Endodermal cell (in vitro differentiated cells): ENCODE results near the gene EXOG. TPM values are rescaled to one million over a fixed set of nuclear protein-coding genes. Genes with fewer than 3 reads are reported as not detected.

Experiments used
- DNase-seq: peaks from one replicate; pipeline ENCODE4 v3.0.0-alpha.2; 2017
- H3K27ac ChIP-seq: 2 replicates; pipeline ENCODE4 v1.5.1; 2013; ENCODE audit warnings: mild to moderate bottlenecking, low read depth, low read length, moderate library complexity
- H3K27me3 ChIP-seq: 2 replicates; pipeline ENCODE4 v1.6.1; 2013; ENCODE audit warnings: mild to moderate bottlenecking, low read length, moderate library complexity; ENCODE audit not compliant: insufficient read depth, control insufficient read depth, poor library complexity, severe bottlenecking
- H3K36me3 ChIP-seq: 2 replicates; pipeline ENCODE4 v1.7.0; 2013; ENCODE audit warnings: mild to moderate bottlenecking, low read length, moderate library complexity; ENCODE audit not compliant: control insufficient read depth, insufficient read depth
- H3K4me1 ChIP-seq: one replicate; pipeline ENCODE4 v1.7.0; 2013; ENCODE audit warnings: low read length; ENCODE audit not compliant: control insufficient read depth, insufficient read depth
- H3K4me3 ChIP-seq: 2 replicates; pipeline ENCODE4 v1.5.1; 2013; ENCODE audit warnings: mild to moderate bottlenecking, low read length, moderate library complexity
- H3K9ac ChIP-seq: 2 replicates; pipeline ENCODE4 v1.6.1; 2013; ENCODE audit warnings: mild to moderate bottlenecking, low read length, moderate library complexity; ENCODE audit not compliant: poor library complexity, severe bottlenecking; ENCODE audit errors: extremely low read depth
- H3K9me3 ChIP-seq: 2 replicates; pipeline ENCODE4 v1.6.1; 2013; ENCODE audit warnings: mild to moderate bottlenecking, low read length, moderate library complexity; ENCODE audit not compliant: control insufficient read depth
- H3K27ac Mint-ChIP-seq: 2 replicates; pipeline ENCODE4 v1.8.0; 2020; ENCODE audit warnings: mixed read lengths
- H3K27me3 Mint-ChIP-seq: 2 replicates; pipeline ENCODE4 v1.8.0; 2021; ENCODE audit warnings: mild to moderate bottlenecking, mixed read lengths; ENCODE audit not compliant: insufficient read depth
- H3K36me3 Mint-ChIP-seq: 2 replicates; pipeline ENCODE4 v1.8.0; 2020; ENCODE audit warnings: low read depth, mixed read lengths
- H3K4me1 Mint-ChIP-seq: 2 replicates; pipeline ENCODE4 v1.8.0; 2020; ENCODE audit warnings: mixed read lengths
- H3K4me3 Mint-ChIP-seq: 2 replicates; pipeline ENCODE4 v1.8.0; 2020; ENCODE audit warnings: mild to moderate bottlenecking, moderate library complexity, mixed read lengths
- H3K9me3 Mint-ChIP-seq: 2 replicates; pipeline ENCODE4 v1.8.0; 2020; ENCODE audit warnings: mild to moderate bottlenecking, mixed read lengths
- WGBS, 2 experiments: methylation state at CpG; one replicate each; pipeline versions ENCODE4 v1.1.5 to v1.1.7; 2013; ENCODE audit warnings: missing lambda C conversion rate in 2 of 2, mixed read lengths in 1 of 2; ENCODE audit not compliant: insufficient coverage in 1 of 2, insufficient read length in 1 of 2; 5-methylcytosine and 5-hydroxymethylcytosine counted together
- total RNA-seq, 2 donors: library from RNA; stranded (reverse); fragmentation: NEBNext Ultra II Directional in 1 of 2; extraction: Animal tissue kit (Norgen Biotek cat#: 25700) in 1 of 2; gene quantifications; 2 replicates in 1 of 2; 3 replicates in 1 of 2; pipeline ENCODE4 v1.2.1, GENCODE V29; 2021
- TF ChIP-seq, protein P1 (sequence below): fragments of 200-600 bp; sonication (generic); conservative IDR thresholded peaks from 2 replicates; pipeline ENCODE4 v1.5.0; 2021; ENCODE audit warnings: antibody characterized with exemption, mild to moderate bottlenecking

EXOG gene
- total RNA-seq, 2 donors from 2014 or later, result 11.9 to 13.8 TPM

DNA sequence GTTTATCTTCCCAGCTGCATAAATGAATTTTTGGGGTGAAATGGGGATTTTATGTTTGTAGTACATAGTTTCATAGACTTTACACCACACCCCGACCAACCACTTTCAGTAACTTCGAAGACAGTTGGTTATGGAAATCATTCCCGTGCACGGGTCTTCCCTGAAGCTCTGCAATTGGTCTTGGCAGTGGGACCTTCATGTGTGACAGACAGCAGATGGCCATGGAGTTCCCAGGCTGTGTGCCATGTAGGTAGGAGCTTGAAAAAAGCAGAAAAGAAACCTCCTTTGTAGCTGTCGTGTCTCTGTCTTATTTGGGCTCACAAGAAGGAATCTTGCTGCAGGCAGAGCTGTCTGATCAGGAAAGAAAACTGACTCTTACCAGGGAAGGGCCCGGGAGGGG lies 25.9 kb downstream of the EXOG start:
- H3K27ac Mint-ChIP-seq, result no peak overlapping the region
- TF ChIP-seq, protein P1, sequence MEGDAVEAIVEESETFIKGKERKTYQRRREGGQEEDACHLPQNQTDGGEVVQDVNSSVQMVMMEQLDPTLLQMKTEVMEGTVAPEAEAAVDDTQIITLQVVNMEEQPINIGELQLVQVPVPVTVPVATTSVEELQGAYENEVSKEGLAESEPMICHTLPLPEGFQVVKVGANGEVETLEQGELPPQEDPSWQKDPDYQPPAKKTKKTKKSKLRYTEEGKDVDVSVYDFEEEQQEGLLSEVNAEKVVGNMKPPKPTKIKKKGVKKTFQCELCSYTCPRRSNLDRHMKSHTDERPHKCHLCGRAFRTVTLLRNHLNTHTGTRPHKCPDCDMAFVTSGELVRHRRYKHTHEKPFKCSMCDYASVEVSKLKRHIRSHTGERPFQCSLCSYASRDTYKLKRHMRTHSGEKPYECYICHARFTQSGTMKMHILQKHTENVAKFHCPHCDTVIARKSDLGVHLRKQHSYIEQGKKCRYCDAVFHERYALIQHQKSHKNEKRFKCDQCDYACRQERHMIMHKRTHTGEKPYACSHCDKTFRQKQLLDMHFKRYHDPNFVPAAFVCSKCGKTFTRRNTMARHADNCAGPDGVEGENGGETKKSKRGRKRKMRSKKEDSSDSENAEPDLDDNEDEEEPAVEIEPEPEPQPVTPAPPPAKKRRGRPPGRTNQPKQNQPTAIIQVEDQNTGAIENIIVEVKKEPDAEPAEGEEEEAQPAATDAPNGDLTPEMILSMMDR, result no peak
- H3K4me3 Mint-ChIP-seq, result no peak overlapping the region
- no peak overlapping the region for H3K9ac ChIP-seq
- no peak overlapping the region for H3K4me3 ChIP-seq
- H3K36me3 ChIP-seq, result peaks cover 27% of the 10 kb centered on the region
- no peak for DNase-seq
- H3K4me1 ChIP-seq, result no peaks in the 10 kb centered on the region
- no peaks in the 10 kb centered on the region for H3K9me3 Mint-ChIP-seq
- peaks cover 13% of the 10 kb centered on the region for H3K4me1 Mint-ChIP-seq
- H3K27me3 Mint-ChIP-seq, result no peaks in the 10 kb centered on the region
- WGBS, 2 experiments, result 92 to 100% methylated on average over 5 to 6 of the region's 6 CpGs
- peaks cover 30% of the 10 kb centered on the region for H3K36me3 Mint-ChIP-seq
- no peak overlapping the region for H3K27ac ChIP-seq
- no peaks in the 10 kb centered on the region for H3K9me3 ChIP-seq
- no peaks in the 10 kb centered on the region for H3K27me3 ChIP-seq

DNA sequence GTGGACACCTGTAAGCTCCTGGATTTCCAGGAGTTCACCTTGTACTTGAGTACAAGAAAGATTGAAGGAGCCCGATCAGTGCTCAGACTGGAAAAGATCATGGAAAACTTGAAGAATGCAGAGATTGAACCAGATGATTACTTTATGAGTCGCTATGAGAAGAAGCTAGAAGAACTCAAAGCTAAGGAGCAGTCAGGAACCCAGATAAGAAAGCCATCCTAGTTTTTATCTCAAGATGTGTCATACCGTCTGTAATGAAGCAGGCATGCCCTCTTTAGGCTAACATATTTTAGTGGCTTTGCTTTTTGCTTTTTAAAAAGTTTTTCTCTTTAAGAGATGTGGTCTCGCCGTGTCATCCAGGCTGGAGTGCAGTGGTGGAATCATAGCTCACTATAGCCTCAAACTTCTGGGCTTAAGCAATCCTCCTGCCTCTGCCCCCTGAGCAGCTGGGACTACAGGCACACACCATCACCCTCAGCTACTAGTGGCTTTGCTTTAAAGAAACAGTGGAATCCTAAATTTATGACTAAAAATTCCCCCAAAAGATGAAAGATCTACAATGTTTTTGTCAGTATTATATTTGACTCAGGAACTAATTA lies 28.1 kb downstream of the EXOG start:
- H3K27ac ChIP-seq, result no peak overlapping the region
- H3K27me3 ChIP-seq, result no peaks in the 10 kb centered on the region
- Mint-ChIP-seq H3K36me3 (peaks cover 32% of the 10 kb centered on the region), H3K4me3 (no peak overlapping the region), H3K9me3 (no peaks in the 10 kb centered on the region), H3K27ac (no peak overlapping the region), H3K4me1 (peaks cover 13% of the 10 kb centered on the region), H3K27me3 (no peaks in the 10 kb centered on the region)
- peaks cover 27% of the 10 kb centered on the region for H3K36me3 ChIP-seq
- WGBS, 2 experiments, result 92 to 93% methylated on average over 5 of the region's 5 CpGs
- TF ChIP-seq, protein P1, result no peak
- no peak overlapping the region for H3K9ac ChIP-seq
- DNase-seq, result no peak
- H3K9me3 ChIP-seq, result no peaks in the 10 kb centered on the region
- no peaks in the 10 kb centered on the region for H3K4me1 ChIP-seq
- H3K4me3 ChIP-seq, result no peak overlapping the region

DNA sequence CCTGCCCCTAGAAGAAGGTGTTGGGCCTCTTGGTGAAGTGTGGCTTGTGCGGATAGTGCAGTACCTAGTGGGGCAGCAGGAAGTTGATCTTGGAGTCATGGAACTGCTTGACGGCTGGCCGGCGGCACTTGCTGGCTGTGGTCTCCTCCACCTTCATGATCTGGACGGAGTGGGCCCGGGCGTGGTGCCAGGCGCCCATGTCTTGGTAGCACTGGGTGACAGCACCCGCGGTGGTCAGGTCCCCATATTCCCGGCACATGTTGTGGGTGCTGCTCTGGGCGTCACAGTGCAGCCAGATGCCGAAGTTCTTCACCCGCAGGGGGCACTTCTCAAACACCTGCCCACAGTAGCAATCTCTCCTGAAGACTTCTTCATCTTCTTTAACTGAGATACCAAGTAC lies 30.7 kb downstream of the EXOG start:
- H3K27me3 ChIP-seq, result no peaks in the 10 kb centered on the region
- DNase-seq, result no peak
- no peak overlapping the region for H3K4me3 ChIP-seq
- H3K36me3 ChIP-seq, result peaks cover 26% of the 10 kb centered on the region
- TF ChIP-seq, protein P1, result no peak
- H3K4me1 Mint-ChIP-seq, result peaks cover 7% of the 10 kb centered on the region
- no peak overlapping the region for H3K27ac ChIP-seq
- H3K27me3 Mint-ChIP-seq, result no peaks in the 10 kb centered on the region
- 93 to 96% methylated on average over 7 to 14 of the region's 14 CpGs for WGBS, 2 experiments
- no peak overlapping the region for H3K9ac ChIP-seq
- H3K27ac Mint-ChIP-seq, result no peak overlapping the region
- H3K36me3 Mint-ChIP-seq, result peaks cover 32% of the 10 kb centered on the region
- no peak overlapping the region for H3K4me3 Mint-ChIP-seq
- no peaks in the 10 kb centered on the region for H3K9me3 ChIP-seq
- H3K9me3 Mint-ChIP-seq, result no peaks in the 10 kb centered on the region
- H3K4me1 ChIP-seq, result no peaks in the 10 kb centered on the region
